Right lung (tissue), 5 donors: ENCODE data around the gene PLPPR3. TPM values are rescaled to one million over a fixed set of nuclear protein-coding genes. Genes with fewer than 3 reads are reported as not detected.
"Not testable (repeated sequence)": the region's sequence is repeated elsewhere in the genome, so short reads cannot be mapped to it uniquely, and the experiment has no call there.

ENCODE experiments used
- DNase-seq, 2 donors: peaks; one replicate each; pipeline ENCODE4 v3.0.0-alpha.2; 2013
- polyA plus RNA-seq, 5 donors: library from polyadenylated mRNA; unstranded; fragments of 120-200 nt; gene quantifications; one replicate each; pipeline versions ENCODE4 v1.2.1 to v1.2.3, GENCODE V29; 2013; ENCODE audit warnings: inconsistent platforms in 1 of 5, low replicate concordance in 1 of 5; ENCODE audit not compliant: insufficient read length in 5 of 5, insufficient read depth in 1 of 5

The PLPPR3 gene
- polyA plus RNA-seq, 5 donors, result 3.0 to 13.7 (median 7.1) TPM

- no peak for DNase-seq
These were observed 7.5 kb upstream of the PLPPR3 start for GRCh38 chr19:829129-829758.

GRCh38 chr19:827710-828321, 6.1 kb upstream of the PLPPR3 start, which contains the start of gene AZU1:
Gene AZU1 (plus strand): TSS chr19:827837. CDS start chr19:827847, 10 bp downstream.
- DNase-seq, result no peak

- DNase-seq, result no peak
These were observed 5.6 kb upstream of the PLPPR3 start for GRCh38 chr19:827314-827709.

- DNase-seq, result no peak
These were observed 4.3 kb upstream of the PLPPR3 start for GRCh38 chr19:825897-826644.

- no peak for DNase-seq
These were observed 3.1 kb upstream of the PLPPR3 start for GRCh38 chr19:824885-825284.

GRCh38 chr19:823565-824121, 1.9 kb upstream of the PLPPR3 start:
- no peak for DNase-seq

- DNase-seq, result no peak
These were observed 427 bp downstream of the PLPPR3 start for GRCh38 chr19:821231-821824.

- DNase-seq, result not testable (repeated sequence)
These were observed 1.5 kb downstream of the PLPPR3 start for GRCh38 chr19:820212-820611.

- no peak for DNase-seq
These were observed 5.3 kb downstream of the PLPPR3 start for GRCh38 chr19:816500-816857.

- no peak for DNase-seq
These were observed 5.8 kb downstream of the PLPPR3 start for GRCh38 chr19:815775-816499.

- no peak for DNase-seq
These were observed 6.5 kb downstream of the PLPPR3 start for GRCh38 chr19:815079-815774.

- DNase-seq, result no peak
These were observed 7.3 kb downstream of the PLPPR3 start for GRCh38 chr19:814152-815078.

GRCh38 chr19:813219-814151, 8.3 kb downstream of the PLPPR3 start:
- DNase-seq, result no peak

- DNase-seq, result no peak
These were observed 9.0 kb downstream of the PLPPR3 start for GRCh38 chr19:812747-813218.

GRCh38 chr19:812049-812746, 9.6 kb downstream of the PLPPR3 start:
- DNase-seq, result no peak

- DNase-seq, result no peak
These were observed 10.2 kb downstream of the PLPPR3 start for GRCh38 chr19:811506-812048.

GRCh38 chr19:810883-811489, 10.8 kb downstream of the PLPPR3 start:
- no peak for DNase-seq
